ENCODE data around the gene DENND1A. TPM values are rescaled to one million over a fixed set of nuclear protein-coding genes. Genes with fewer than 3 reads are reported as not detected.

The DENND1A gene
- total RNA-seq, 1 donor from 2014 or later, result 23.0 TPM

DNA sequence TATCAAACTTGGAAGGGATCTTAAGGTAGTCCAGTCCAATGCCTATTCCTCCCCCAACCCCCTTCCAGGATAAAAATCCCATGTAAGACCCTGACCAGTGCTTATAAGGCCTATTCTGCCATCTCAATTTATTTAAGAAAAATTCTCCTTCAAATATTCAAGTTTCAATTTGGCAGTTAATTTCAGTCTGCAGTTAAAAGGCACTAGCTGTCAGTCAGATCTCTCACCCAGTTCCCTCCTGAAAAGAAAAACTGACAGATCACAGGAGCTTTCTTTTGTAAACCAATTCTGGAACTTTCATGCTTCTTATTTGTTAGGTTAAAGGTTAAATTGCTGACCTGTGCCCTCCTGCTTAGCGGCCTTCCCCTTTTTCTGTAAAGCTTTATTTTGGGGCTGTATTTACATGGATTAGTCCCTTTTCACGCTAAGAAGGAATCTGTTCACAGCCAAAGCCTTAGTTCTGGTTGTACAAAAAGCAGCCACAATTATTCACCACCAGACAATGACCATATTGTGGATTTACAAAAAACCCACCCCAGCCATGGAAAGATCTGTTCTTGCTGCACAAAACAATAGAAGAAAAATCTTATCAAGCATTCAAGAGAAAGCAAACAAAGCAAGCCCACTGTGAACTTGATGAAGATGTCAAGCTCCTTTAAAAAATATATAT, 68.7 kb downstream of the DENND1A start:
- Histone ChIP-seq H3K27me3 (ENCODE audit: low read depth) (no peaks in the 10 kb centered on the region), H3K9me3 (no peaks in the 10 kb centered on the region), H3K4me3 (no peak overlapping the region), H3K27ac (no peak overlapping the region), H3K36me3 (no peaks in the 10 kb centered on the region), H3K4me1 (peaks cover 26% of the 10 kb centered on the region)
- ATAC-seq, result no peak
- intact Hi-C loops (cut with DNase I), result no loop called here
- DNase-seq, result no peak
- TF ChIP-seq, protein P1, sequence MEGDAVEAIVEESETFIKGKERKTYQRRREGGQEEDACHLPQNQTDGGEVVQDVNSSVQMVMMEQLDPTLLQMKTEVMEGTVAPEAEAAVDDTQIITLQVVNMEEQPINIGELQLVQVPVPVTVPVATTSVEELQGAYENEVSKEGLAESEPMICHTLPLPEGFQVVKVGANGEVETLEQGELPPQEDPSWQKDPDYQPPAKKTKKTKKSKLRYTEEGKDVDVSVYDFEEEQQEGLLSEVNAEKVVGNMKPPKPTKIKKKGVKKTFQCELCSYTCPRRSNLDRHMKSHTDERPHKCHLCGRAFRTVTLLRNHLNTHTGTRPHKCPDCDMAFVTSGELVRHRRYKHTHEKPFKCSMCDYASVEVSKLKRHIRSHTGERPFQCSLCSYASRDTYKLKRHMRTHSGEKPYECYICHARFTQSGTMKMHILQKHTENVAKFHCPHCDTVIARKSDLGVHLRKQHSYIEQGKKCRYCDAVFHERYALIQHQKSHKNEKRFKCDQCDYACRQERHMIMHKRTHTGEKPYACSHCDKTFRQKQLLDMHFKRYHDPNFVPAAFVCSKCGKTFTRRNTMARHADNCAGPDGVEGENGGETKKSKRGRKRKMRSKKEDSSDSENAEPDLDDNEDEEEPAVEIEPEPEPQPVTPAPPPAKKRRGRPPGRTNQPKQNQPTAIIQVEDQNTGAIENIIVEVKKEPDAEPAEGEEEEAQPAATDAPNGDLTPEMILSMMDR (IDR thresholded peaks at IDR 0.05), result no peak

DNA sequence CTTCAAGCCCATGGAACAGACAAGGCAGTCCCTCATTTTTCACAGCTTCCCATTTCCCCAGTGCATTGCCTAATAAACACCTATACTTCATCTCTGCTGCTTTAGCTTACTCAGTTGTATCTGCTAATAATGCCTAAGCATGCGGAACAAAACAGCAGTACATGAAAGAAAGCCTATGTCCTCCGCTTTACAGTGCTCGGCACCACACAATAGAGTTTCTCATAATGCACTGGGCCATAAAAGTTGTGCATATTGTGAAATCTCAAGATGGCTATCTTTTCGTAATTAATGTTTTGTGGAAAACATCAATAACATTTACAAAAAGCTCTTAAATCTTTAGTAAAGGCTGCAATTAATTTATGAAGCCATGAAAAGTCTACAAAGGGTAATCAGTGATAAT, 69.3 kb downstream of the DENND1A start:
- Histone ChIP-seq H3K9me3 (no peaks in the 10 kb centered on the region), H3K4me1 (peaks cover 21% of the 10 kb centered on the region), H3K27ac (no peak overlapping the region), H3K27me3 (ENCODE audit: low read depth) (no peaks in the 10 kb centered on the region), H3K36me3 (no peaks in the 10 kb centered on the region), H3K4me3 (no peak overlapping the region)
- intact Hi-C loops (cut with DNase I), result no loop called here
- ATAC-seq (no peak), DNase-seq (no peak)
- TF ChIP-seq, protein P1 (IDR thresholded peaks at IDR 0.05), result no peak

DNA sequence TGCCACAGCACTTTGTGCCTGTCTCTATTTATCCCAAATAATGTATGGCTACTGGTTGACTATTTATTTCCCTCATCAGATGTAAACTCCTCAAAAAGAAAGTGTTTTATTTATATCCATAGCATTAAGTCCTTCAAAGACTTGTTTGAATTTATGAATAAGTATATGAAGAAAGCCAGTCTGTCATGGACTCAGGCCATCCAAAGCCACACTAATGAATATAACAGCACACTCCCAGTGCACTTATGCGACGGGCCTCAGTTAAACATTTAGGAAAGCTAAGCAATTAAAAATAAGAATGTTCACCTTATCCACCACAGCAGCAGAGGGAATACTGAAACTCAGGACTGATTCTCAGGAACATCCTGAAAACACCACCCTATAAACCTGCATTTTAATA, 77.5 kb downstream of the DENND1A start:
- peaks cover 6% of the 10 kb centered on the region for H3K9me3 ChIP-seq
- no peaks in the 10 kb centered on the region for H3K27me3 ChIP-seq (ENCODE audit: low read depth)
- no peak overlapping the region for H3K4me3 ChIP-seq
- H3K36me3 ChIP-seq, result no peaks in the 10 kb centered on the region
- no peaks in the 10 kb centered on the region for H3K4me1 ChIP-seq
- ATAC-seq (no peak), DNase-seq (no peak)
- intact Hi-C loops (cut with DNase I), result no loop called here
- TF ChIP-seq, protein P1 (IDR thresholded peaks at IDR 0.05), result no peak
- no peak overlapping the region for H3K27ac ChIP-seq

DNA sequence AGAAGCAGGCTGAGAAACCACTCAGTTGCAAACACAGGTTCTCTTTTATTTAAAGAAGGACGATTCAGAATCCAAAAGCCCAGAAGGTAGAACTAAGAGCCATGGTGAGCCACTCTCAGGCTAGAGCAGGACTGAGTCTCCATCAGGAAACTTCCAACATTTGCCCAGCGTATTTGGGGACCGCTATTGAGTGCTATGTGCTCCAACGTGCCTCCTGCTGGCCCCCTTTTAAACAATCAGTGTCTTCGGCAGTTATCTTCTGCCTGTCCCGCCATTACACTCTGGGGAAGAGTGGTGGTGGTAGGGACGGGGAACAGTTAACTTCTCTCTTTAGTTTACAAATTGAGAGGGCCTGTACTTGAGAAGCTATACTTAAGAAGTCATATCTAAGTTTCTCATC, 78.1 kb downstream of the DENND1A start:
- H3K4me1 ChIP-seq, result no peaks in the 10 kb centered on the region
- peaks cover 12% of the 10 kb centered on the region for H3K9me3 ChIP-seq
- H3K4me3 ChIP-seq, result no peak overlapping the region
- H3K36me3 ChIP-seq, result no peaks in the 10 kb centered on the region
- TF ChIP-seq, protein P1 (IDR thresholded peaks at IDR 0.05), result no peak
- H3K27ac ChIP-seq, result no peak overlapping the region
- H3K27me3 ChIP-seq (ENCODE audit: low read depth), result no peaks in the 10 kb centered on the region
- no peak for ATAC-seq
- intact Hi-C loops (cut with DNase I), result no loop called here
- DNase-seq, result no peak

DNA sequence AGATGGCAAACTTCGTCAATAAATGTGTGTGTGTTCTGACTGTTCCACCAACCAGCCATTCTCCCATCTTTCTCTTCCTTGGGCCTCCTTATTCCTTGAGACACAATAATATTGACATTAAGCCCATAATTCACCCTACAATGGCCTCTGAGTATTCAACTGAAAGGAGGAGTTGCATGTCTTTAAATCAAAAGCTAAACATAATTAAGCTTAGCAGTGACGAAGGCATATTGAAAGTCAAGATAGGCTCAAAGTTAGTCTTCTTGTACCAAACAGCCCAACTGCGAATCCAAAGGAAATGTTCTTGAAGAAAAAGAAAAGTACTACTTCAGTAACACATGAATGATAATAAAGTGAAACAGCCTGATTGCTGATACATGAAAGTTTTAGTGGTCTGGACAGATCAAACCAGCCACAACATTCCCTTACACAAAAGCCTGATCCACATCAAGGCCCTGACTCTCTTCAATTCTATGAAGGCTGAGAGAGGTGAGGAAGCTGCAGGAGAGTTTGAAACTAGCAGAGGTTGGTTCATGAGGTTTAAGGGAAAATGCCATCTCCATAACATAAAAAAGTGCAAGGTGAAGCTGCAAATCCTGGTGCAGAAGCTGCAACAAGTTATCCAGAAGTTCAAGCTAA, 81.4 kb downstream of the DENND1A start:
- Histone ChIP-seq H3K27me3 (ENCODE audit: low read depth) (no peaks in the 10 kb centered on the region), H3K4me3 (no peak overlapping the region), H3K27ac (no peak overlapping the region), H3K36me3 (no peaks in the 10 kb centered on the region), H3K9me3 (peaks cover 36% of the 10 kb centered on the region), H3K4me1 (no peaks in the 10 kb centered on the region)
- no peak for DNase-seq
- intact Hi-C loops (cut with DNase I), result no loop called here
- ATAC-seq, result no peak
- TF ChIP-seq, protein P1 (IDR thresholded peaks at IDR 0.05), result no peak

Measured in lower lobe of right lung (tissue), 2 donors.